Measurements from ENCODE around the gene PKLR. TPM values are rescaled to one million over a fixed set of nuclear protein-coding genes. Genes with fewer than 3 reads are reported as not detected.
A peak's percentile ranks its signal among the peaks of the same experiment; 100 is the strongest.

PKLR gene
- total RNA-seq, 1 experiment from 2014 or later, result not detected

DNA sequence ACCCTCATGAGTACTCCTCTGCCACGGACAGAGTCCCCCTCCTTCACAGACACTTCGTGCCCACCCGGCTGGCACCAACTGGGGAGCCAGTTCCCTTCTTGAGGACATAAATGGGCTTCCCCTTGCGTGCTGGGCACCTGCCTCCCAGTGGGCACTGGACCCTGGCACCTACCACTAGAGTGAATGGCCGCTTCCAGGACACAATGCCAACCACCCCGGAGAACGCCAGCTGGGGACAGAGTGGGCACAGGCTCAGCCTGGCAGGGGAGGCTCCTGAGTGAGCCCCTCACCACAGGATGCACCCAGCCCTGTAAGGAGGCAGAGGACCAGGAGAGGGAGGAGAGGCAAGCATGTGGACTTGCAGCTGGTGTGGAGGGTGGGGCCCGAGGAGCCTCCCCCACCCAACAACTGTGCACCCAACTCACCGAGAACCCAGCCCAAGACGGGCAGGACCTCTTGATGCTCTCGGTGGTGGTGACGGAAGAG, 47.0 kb downstream of the PKLR start:
- Histone ChIP-seq H3K14ac (ENCODE audit: insufficient read depth, low read length) (no peak overlapping the region), H4K91ac (ENCODE audit: insufficient read length, low read depth, low read length) (no peak overlapping the region), H4K8ac (replicated peaks; ENCODE audit: insufficient read length, low read depth, low read length) (no peak overlapping the region), H2BK12ac (ENCODE audit: insufficient read length, low read depth, low read length) (no peak overlapping the region), H2AFZ (ENCODE audit: low read length) (no peak overlapping the region), H3K27ac (ENCODE audit: insufficient read length, low read depth, low read length) (no peak overlapping the region), H3K56ac (ENCODE audit: insufficient read length, low read depth, low read length) (no peak overlapping the region), H3K23ac (ENCODE audit: insufficient read length, low read depth, low read length) (no peak overlapping the region), H3K79me1 (ENCODE audit: insufficient read depth, low read depth, low read length, poor library complexity, severe bottlenecking) (no peaks in the 10 kb centered on the region), H3K18ac (ENCODE audit: insufficient read length, low read depth, low read length) (no peak overlapping the region), H3K27me3 (ENCODE audit: insufficient read depth, low read length) (no peaks in the 10 kb centered on the region), H3K23me2 (ENCODE audit: insufficient read length, low read depth, low read length, poor library complexity, severe bottlenecking) (peaks cover 14% of the 10 kb centered on the region), H3K79me2 (ENCODE audit: insufficient read depth, low read length) (no peaks in the 10 kb centered on the region), H3T11ph (ENCODE audit: low read length) (no peak overlapping the region), H3K4ac (ENCODE audit: low read depth, low read length) (no peak overlapping the region), H3K4me2 (ENCODE audit: insufficient read depth, insufficient read length, low read length) (peak overlapping the region; percentile 67), H2BK5ac (ENCODE audit: insufficient read length, low read length) (no peak overlapping the region), H2BK15ac (ENCODE audit: low read depth, low read length) (no peak overlapping the region), H3K9me3 (ENCODE audit: control insufficient read depth, low read depth, low read length) (no peaks in the 10 kb centered on the region), H4K5ac (ENCODE audit: insufficient read length, low read depth, low read length) (no peak overlapping the region), H3K4me1 (ENCODE audit: insufficient read depth, low read length) (peaks cover 4% of the 10 kb centered on the region; the same call in 1 of the 2 replicates), H2AK5ac (ENCODE audit: insufficient read length, low read length) (no peak overlapping the region), H3K9ac (ENCODE audit: extremely low read depth, insufficient read length, low read length) (no peak overlapping the region), H2BK120ac (ENCODE audit: low read depth, low read length, poor library complexity, severe bottlenecking) (no peak overlapping the region), H2BK20ac (ENCODE audit: low read depth, low read length, poor library complexity, severe bottlenecking) (no peak overlapping the region), H4K20me1 (ENCODE audit: control insufficient read depth, insufficient read depth, insufficient read length) (no peaks in the 10 kb centered on the region)
- Mint-ChIP-seq H3K4me1 (peaks cover 30 to 32% of the 10 kb centered on the region in 2 experiments), H3K36me3 (ENCODE audit: insufficient read depth in 1 of 3, low read depth in 3 of 3) (peaks cover 8 to 28% (median 21%) of the 10 kb centered on the region in 3 experiments; a peak in 6 of 7 replicates), H3K27me3 (ENCODE audit: low read depth) (no peaks in the 10 kb centered on the region; the same call in 1 of the 2 replicates), H3K27ac (peak overlapping the region in 1 of 3 experiments; percentile 68; a peak in 3 of 7 replicates), H3K9me3 (no peaks in the 10 kb centered on the region), H3K4me3 (peak overlapping the region; percentile 73 to 88)
- no CpG with 5 or more reads among the region's 12 CpGs for WGBS (ENCODE audit: extremely low coverage, insufficient read length, low lambda C conversion rate)
- DNase-seq, result no peak
- TF ChIP-seq, protein P1, sequence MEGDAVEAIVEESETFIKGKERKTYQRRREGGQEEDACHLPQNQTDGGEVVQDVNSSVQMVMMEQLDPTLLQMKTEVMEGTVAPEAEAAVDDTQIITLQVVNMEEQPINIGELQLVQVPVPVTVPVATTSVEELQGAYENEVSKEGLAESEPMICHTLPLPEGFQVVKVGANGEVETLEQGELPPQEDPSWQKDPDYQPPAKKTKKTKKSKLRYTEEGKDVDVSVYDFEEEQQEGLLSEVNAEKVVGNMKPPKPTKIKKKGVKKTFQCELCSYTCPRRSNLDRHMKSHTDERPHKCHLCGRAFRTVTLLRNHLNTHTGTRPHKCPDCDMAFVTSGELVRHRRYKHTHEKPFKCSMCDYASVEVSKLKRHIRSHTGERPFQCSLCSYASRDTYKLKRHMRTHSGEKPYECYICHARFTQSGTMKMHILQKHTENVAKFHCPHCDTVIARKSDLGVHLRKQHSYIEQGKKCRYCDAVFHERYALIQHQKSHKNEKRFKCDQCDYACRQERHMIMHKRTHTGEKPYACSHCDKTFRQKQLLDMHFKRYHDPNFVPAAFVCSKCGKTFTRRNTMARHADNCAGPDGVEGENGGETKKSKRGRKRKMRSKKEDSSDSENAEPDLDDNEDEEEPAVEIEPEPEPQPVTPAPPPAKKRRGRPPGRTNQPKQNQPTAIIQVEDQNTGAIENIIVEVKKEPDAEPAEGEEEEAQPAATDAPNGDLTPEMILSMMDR (conservative IDR thresholded peaks at IDR 0.05), result no peak
